A673 (cell line): ENCODE results near the gene CRYGD. TPM values are rescaled to one million over a fixed set of nuclear protein-coding genes. Genes with fewer than 3 reads are reported as not detected.
A peak's percentile ranks its signal among the peaks of the same experiment; 100 is the strongest.

Experiments used
- BruUV-seq: library from RNA; stranded (reverse); fragments of 400-500 nt; replicated peaks from 2 replicates; lab custom pipeline; 2021; lab: Mats Ljungman, UMichigan
- CTCF ChIA-PET: fragments of 300-600 bp; sonication (Branson Sonifier 250); formaldehyde crosslinking; loops from one replicate; lab custom pipeline; 2022; ENCODE audit warnings: antibody characterized with exemption; lab: Charles Lee
- POLR2A ChIA-PET: fragments of 300-600 bp; sonication (Branson Sonifier 250); formaldehyde crosslinking; loops from one replicate; lab custom pipeline; 2022; ENCODE audit warnings: antibody characterized with exemption; ENCODE audit not compliant: low non-redundant PET; lab: Charles Lee
- DNase-seq: peaks from one replicate; pipeline ENCODE4 v3.0.0-alpha.2; 2015; ENCODE audit warnings: low spot score
- H3K27ac ChIP-seq: fragments of 200-600 bp; sonication (generic); 2 replicates; pipeline ENCODE4 v1.5.1; 2016; ENCODE audit warnings: mixed run types, low read depth, mild to moderate bottlenecking, mixed read lengths, antibody characterized with exemption, low read length; ENCODE audit not compliant: poor library complexity, severe bottlenecking
- H3K27me3 ChIP-seq: fragments of 200-600 bp; sonication (generic); replicated peaks from 2 replicates; pipeline ENCODE4 v1.6.1; 2017; ENCODE audit warnings: mixed run types, low read depth, mild to moderate bottlenecking, mixed read lengths, antibody characterized with exemption, low read length; ENCODE audit not compliant: insufficient read depth, poor library complexity
- H3K36me3 ChIP-seq: fragments of 200-600 bp; sonication (generic); 2 replicates; pipeline ENCODE4 v1.6.1; 2016; ENCODE audit warnings: mixed run types, mild to moderate bottlenecking, mixed read lengths, antibody characterized with exemption, low read length; ENCODE audit not compliant: insufficient read depth, poor library complexity, severe bottlenecking
- H3K4me1 ChIP-seq: fragments of 200-600 bp; sonication (generic); 2 replicates; pipeline ENCODE4 v1.6.1; 2017; ENCODE audit warnings: mixed run types, mild to moderate bottlenecking, mixed read lengths, antibody characterized with exemption, low read length; ENCODE audit not compliant: insufficient read depth, poor library complexity, severe bottlenecking
- H3K4me3 ChIP-seq: fragments of 200-600 bp; sonication (generic); 2 replicates; pipeline ENCODE4 v1.5.1; 2016; ENCODE audit warnings: low read depth, mixed run types, mild to moderate bottlenecking, mixed read lengths, low read length; ENCODE audit not compliant: poor library complexity, severe bottlenecking
- H3K9me3 ChIP-seq: fragments of 200-600 bp; sonication (generic); 2 replicates; pipeline ENCODE4 v1.6.1; 2016; ENCODE audit warnings: mixed run types, low read depth, mild to moderate bottlenecking, mixed read lengths, antibody characterized with exemption, low read length; ENCODE audit not compliant: poor library complexity, severe bottlenecking
- EZH2 ChIP-seq: fragments of 200-600 bp; sonication (generic); IDR thresholded peaks from 2 replicates; pipeline ENCODE4 v1.6.1; 2017; ENCODE audit warnings: borderline replicate concordance, low read depth, mild to moderate bottlenecking, mixed read lengths, antibody characterized with exemption, low read length; ENCODE audit not compliant: poor library complexity, severe bottlenecking
- intact Hi-C: fragments of 100-400 bp; cut with micrococcal nuclease; formaldehyde crosslinking; loops from one replicate; pipeline ENCODE4 v1.10.0; 2022; ENCODE audit not compliant: unreplicated experiment
- total RNA-seq: library from RNA; stranded (reverse); gene quantifications from 2 replicates; pipeline ENCODE4 v1.2.3, GENCODE V29; 2021
- TF ChIP-seq, protein P1 (sequence below): fragments of 300-800, 200-600 bp; sonication (generic); conservative IDR thresholded peaks from 2 replicates; pipeline ENCODE4 v1.5.1; 2017; ENCODE audit warnings: low read depth, mild to moderate bottlenecking, antibody characterized with exemption, low read length, moderate library complexity, mixed read lengths

CRYGD gene
- total RNA-seq, 1 experiment from 2014 or later = not detected

DNA sequence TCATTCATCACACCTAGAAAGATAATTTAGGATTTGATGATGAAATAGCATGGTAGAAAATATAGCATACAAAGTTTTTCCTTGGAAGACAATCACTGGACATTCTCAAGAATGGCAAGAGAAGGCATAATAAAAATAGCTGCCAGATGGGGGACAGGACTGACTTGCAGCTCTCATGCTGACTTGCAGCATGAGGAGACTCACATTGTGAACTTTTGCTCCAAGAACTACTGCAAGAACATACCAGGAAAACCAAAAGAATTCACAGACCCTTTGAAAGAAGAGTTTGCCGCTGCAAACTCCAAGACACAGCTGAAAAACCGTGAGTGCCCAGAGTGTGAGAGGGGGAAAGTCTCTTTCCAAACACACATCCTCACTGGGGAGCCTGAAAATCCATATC is 47.0 kb downstream of the CRYGD start:
- no peak for DNase-seq
- ChIA-PET POLR2A (no interaction called here), CTCF (no interaction called here)
- Histone ChIP-seq H3K4me1 (peaks cover 4% of the 10 kb centered on the region), H3K9me3 (no peaks in the 10 kb centered on the region), H3K36me3 (no peaks in the 10 kb centered on the region), H3K27ac (no peak overlapping the region), H3K4me3 (no peak overlapping the region), H3K27me3 (no peaks in the 10 kb centered on the region)
- intact Hi-C loops = loop anchor here (10.0 kb wide), 1 partner anchor 1382 kb away; no protein-coding TSS in a partner anchor
- TF ChIP-seq EZH2 = no peak
- TF ChIP-seq, protein P1, sequence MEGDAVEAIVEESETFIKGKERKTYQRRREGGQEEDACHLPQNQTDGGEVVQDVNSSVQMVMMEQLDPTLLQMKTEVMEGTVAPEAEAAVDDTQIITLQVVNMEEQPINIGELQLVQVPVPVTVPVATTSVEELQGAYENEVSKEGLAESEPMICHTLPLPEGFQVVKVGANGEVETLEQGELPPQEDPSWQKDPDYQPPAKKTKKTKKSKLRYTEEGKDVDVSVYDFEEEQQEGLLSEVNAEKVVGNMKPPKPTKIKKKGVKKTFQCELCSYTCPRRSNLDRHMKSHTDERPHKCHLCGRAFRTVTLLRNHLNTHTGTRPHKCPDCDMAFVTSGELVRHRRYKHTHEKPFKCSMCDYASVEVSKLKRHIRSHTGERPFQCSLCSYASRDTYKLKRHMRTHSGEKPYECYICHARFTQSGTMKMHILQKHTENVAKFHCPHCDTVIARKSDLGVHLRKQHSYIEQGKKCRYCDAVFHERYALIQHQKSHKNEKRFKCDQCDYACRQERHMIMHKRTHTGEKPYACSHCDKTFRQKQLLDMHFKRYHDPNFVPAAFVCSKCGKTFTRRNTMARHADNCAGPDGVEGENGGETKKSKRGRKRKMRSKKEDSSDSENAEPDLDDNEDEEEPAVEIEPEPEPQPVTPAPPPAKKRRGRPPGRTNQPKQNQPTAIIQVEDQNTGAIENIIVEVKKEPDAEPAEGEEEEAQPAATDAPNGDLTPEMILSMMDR = no peak
- no TSS peak for BruUV-seq

DNA sequence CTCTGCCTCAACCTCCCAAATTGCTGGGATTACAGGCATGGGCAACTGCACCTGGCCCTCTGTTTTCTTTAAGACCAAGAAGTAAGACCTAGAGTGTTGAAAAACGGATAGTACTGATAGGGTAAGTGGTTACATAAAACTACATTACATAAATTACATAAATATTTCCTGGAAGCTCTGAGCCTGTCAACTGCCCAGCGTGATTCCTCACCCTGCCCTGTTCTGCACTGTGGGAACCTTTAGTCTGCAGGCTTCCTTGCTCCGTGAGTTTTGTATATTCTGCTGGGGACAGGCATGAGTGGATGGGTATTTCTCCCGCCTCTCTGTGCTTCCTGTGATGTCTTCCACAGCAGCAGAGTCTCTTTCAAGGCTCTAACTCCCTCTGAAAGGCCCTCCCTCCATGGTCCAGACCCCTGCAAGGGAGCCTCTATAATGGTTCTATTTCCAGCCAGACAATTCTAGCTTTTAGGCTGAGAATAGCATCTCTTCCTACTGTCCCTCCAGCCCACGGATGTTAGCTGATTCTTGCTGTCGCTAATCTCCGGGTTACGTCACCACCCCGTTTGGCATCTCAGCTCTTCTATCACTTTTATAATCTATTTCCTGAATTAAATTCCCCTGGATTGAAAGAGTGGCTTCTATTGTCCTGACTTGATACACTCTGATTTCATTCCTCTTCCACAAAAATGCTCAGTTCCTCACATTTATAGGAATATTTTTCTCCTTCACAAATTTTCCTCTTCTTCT is 49.5 kb downstream of the CRYGD start:
- BruUV-seq = no TSS peak
- Histone ChIP-seq H3K36me3 (no peaks in the 10 kb centered on the region), H3K27ac (no peak overlapping the region), H3K27me3 (no peaks in the 10 kb centered on the region), H3K4me1 (peaks cover 4% of the 10 kb centered on the region), H3K4me3 (no peak overlapping the region), H3K9me3 (no peaks in the 10 kb centered on the region)
- POLR2A ChIA-PET = no interaction called here
- TF ChIP-seq, protein P1 = no peak
- TF ChIP-seq EZH2 = no peak
- DNase-seq = peak; percentile 60
- intact Hi-C loops = loop anchor here (5.0 to 10.0 kb wide), 3 partner anchors 307 to 1380 kb away; partner anchors contain the start of genes FZD5 and METTL21A
- CTCF ChIA-PET = interaction anchor here (0.6 kb wide), 1 partner anchor 370 kb away, joined by 4 read pairs; no protein-coding TSS in a partner anchor

DNA sequence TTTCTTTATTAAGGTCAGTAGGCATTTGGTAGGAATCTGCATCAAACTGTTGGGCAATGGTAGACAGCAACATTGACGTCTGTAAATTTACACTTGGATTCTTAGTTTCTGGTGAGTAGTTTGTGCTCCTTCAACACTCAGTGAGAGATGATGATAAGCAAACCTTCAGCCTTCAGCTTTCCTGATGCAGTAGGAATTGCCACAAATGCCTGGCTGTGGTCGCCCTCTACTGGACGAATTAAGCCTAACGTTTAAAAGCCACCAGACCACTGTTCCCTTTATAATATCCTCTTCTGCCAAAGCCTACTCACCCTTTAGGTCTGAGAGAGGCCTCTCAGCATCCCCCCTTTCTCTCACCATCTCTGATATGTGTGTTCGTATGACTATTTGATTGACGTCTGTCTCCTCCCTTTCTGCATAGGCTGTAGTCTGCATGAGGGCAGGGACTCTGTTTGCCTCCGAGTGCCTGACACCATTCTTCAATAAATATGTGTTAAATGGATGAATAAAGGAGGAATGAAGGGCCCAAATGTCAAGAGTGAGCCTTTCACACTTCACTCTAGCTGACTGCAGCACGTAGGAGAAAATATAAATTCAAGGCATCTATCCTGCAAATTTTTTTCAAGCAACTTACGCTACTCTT is 52.0 kb downstream of the CRYGD start:
- intact Hi-C loops = loop anchor here (1.0 to 10.0 kb wide), 4 partner anchors 305 to 1378 kb away; partner anchors contain the start of genes FZD5 and METTL21A
- ChIA-PET POLR2A (no interaction called here), CTCF (interaction anchor here (1.0 kb wide), 1 partner anchor 326 kb away, joined by 5 read pairs; no protein-coding TSS in a partner anchor)
- DNase-seq = peak; percentile 60
- H3K4me1 ChIP-seq = peaks cover 4% of the 10 kb centered on the region
- H3K27ac ChIP-seq = no peak overlapping the region
- H3K36me3 ChIP-seq = no peaks in the 10 kb centered on the region
- no peaks in the 10 kb centered on the region for H3K27me3 ChIP-seq
- TF ChIP-seq, protein P1 = peak; percentile 84
- no peak for TF ChIP-seq EZH2
- H3K4me3 ChIP-seq = no peak overlapping the region
- no TSS peak for BruUV-seq
- no peaks in the 10 kb centered on the region for H3K9me3 ChIP-seq

Other genes with a start within 250 kb of the CRYGD start
- gene PLEKHM3, start 99.0 kb downstream of the CRYGD start, total RNA-seq = 6.5 TPM in 2 replicates
- not detected in 2 replicates for gene CRYGC, start 5.3 kb upstream of the CRYGD start, total RNA-seq
- gene CRYGB, start 21.6 kb upstream of the CRYGD start, total RNA-seq = not detected in 2 replicates
- not detected in 2 replicates for gene CRYGA, start 39.1 kb upstream of the CRYGD start, total RNA-seq
- not detected in 2 replicates for gene C2orf80, start 65.5 kb upstream of the CRYGD start, total RNA-seq
- gene IDH1, start 130.5 kb upstream of the CRYGD start, total RNA-seq = 191 and 196 TPM in 2 replicates
- gene PIKFYVE, start 141.7 kb upstream of the CRYGD start, total RNA-seq = 28.8 and 32.1 TPM in 2 replicates